ENCODE data around the gene NEFH. TPM values are rescaled to one million over a fixed set of nuclear protein-coding genes. Genes with fewer than 3 reads are reported as not detected.

NEFH gene
- total and polyA plus RNA-seq, 2 donors (not counting 3 experiments of a cell fraction or from before 2014, with no cell fraction given): 0.09 to 0.59 TPM

DNA sequence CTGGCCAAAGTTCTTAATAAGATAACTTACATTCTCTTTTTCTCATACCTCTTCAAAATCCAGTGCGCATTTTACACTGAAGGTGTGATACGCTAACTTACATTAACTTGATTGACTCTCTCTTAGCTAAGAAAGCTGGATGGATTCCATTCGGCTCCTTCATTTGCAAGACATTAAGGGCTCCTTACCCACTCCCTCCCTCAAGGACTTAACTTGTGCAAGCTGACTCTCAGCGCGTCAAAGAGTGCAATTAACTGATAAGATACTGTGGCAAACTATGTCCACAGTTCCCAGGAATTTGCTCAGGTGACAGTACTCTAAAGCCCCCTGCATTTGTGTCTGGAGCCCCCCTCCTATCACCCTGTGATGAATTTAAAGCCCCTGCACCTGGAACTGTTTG is 48.0 kb upstream of the NEFH start:
- intact Hi-C loops (cut with micrococcal nuclease): no loop called here
- Histone ChIP-seq H3K9me1 (replicated peaks; ENCODE audit: control insufficient read depth, extremely low read depth, insufficient read depth, low read length) (no peaks in the 10 kb centered on the region), H3K27ac (ENCODE audit: insufficient read depth, low read depth, low read length) (no peak overlapping the region), H3K4me3 (replicated peaks in 1 of 3; ENCODE audit: insufficient read depth in 1 of 3, low read depth in 1 of 3, low read length in 3 of 3) (no peak overlapping the region), H3K4me1 (ENCODE audit: control insufficient read depth, extremely low read depth, insufficient read depth, low read length) (no peaks in the 10 kb centered on the region), H3K36me3 (ENCODE audit: control insufficient read depth in 2 of 2, extremely low read depth in 1 of 2, insufficient read depth in 2 of 2, low read length in 2 of 2) (no peaks in the 10 kb centered on the region), H3K27me3 (ENCODE audit: control insufficient read depth in 2 of 2, insufficient read depth in 2 of 2, low read length in 2 of 2) (peaks cover 21 to 40% of the 10 kb centered on the region in 2 experiments), H4K20me1 (replicated peaks; ENCODE audit: control insufficient read depth, extremely low read depth, insufficient read depth, low read length) (no peaks in the 10 kb centered on the region), H3K9ac (replicated peaks; ENCODE audit: extremely low read depth, insufficient read depth, low read length) (no peak overlapping the region), H2AFZ (ENCODE audit: low read depth, low read length) (no peak overlapping the region), H3K4me2 (ENCODE audit: insufficient read depth, low read length) (no peak overlapping the region), H3K9me3 (replicated peaks; ENCODE audit: control insufficient read depth, insufficient read depth, low read length) (no peaks in the 10 kb centered on the region), H3K79me2 (ENCODE audit: control insufficient read depth, insufficient read depth, low read length) (no peaks in the 10 kb centered on the region)
- dilution Hi-C loops (cut with MboI; ENCODE audit: extremely low pct_ligation_motif_present, low sequenced_read_pairs): no loop called here
- no peak for DNase-seq (ENCODE audit: low read depth, low spot score)
- FAIRE-seq: no peak
- TF ChIP-seq JUN (IDR thresholded peaks at IDR 0.05; ENCODE audit: borderline replicate concordance, insufficient read depth, insufficient read length, low read depth) (no peak), POLR2AphosphoS5 (IDR thresholded peaks at IDR 0.05; ENCODE audit: insufficient read depth, low read depth, low read length) (no peak), EZH2 (IDR thresholded peaks at IDR 0.05; ENCODE audit: borderline replicate concordance, low read depth, low read length, severe bottlenecking) (no peak), MYC (IDR thresholded peaks at IDR 0.05; ENCODE audit: low read depth, low read length) (no peak), POLR2A (IDR thresholded peaks at IDR 0.05; ENCODE audit: low read depth, low read length) (no peak), FOS (IDR thresholded peaks at IDR 0.05; ENCODE audit: borderline replicate concordance, insufficient read depth, low read length) (no peak), CTCF (IDR thresholded peaks at IDR 0.05; ENCODE audit: extremely low read depth in 1 of 2, insufficient read depth in 1 of 2, low read depth in 1 of 2, low read length in 2 of 2) (no peak), GATA2 (IDR thresholded peaks at IDR 0.05; ENCODE audit: insufficient read depth, insufficient read length, low read depth, low read length) (no peak)
- TF ChIP-seq, protein P1, sequence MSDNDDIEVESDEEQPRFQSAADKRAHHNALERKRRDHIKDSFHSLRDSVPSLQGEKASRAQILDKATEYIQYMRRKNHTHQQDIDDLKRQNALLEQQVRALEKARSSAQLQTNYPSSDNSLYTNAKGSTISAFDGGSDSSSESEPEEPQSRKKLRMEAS (IDR thresholded peaks at IDR 0.05; ENCODE audit: insufficient read depth, insufficient read length): no peak
- POLR2A ChIA-PET: no interaction called here
- CTCF ChIA-PET: no interaction called here
- no TSS peak for BruUV-seq (replicated peaks)
